ENCODE results near the gene MRAS.
"Not testable (repeated sequence)": the region's sequence is repeated elsewhere in the genome, so short reads cannot be mapped to it uniquely, and the experiment has no call there.

The MRAS gene

DNA sequence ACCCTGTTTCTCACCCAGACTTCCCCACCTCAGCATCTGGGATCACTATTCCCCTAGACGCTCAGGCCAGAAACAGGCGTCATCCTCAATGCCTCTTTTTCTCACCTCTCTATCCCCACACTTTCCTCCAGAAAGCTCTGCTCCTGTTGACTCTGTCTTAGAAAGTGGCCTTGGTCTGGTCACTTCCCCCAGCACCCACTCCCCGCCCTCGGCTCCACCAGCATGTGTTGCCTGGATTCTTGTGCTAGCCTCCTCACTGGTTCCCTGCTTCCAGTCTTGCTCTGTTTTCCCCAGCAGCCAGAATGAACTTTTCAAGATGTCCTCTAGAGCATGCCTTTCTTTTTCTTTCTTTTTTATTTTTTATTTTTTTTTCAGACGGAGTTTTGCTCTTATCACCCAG lies 46.3 kb downstream of the MRAS start:
- no peak for DNase-seq

DNA sequence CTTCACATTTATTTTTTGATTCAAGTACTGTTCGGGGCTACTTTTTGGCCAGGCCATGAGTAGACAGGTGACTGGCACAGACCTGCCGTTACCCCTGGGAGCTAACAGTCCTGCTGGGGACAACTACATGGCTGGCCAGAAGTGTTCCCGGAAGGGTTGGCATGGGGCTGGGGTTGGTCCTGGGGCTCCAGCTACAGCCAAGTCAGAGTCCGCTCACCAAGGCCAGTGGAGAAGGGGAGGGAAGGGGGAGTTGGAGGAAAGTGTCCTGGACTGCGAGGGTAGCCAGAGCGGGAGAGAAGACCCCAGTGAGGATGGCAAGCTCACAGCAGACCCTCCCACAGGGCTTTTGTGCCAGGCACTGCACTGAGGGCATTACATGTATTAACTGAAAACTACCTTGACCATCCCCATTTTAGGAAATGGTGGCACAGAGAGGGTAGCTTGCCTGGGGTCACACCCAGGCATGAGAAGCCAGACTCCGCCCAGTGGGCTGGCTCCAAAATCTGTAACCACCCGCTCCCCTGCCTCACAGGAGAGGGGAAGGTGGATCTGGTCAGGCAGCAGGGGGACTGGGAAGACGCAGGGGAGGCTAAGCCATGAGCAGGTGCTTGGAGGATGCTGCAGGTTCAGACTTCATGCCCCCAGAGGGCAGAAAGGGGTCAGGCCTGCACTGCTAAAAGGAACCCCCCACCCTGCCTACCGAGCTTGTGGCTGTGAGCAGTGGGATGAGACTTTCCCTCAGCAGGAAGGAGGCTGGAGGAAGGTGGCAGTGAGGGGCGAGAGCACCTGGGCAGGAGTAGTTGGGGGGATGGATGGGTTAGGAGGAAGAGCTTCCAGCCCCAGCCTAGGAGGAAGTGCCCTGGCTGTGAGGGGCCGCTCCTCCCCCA lies 47.7 kb downstream of the MRAS start:
- DNase-seq, result no peak

GRCh38 chr3:138396752-138397410 lies 48.5 kb downstream of the MRAS start:
- DNase-seq, result no peak

DNA sequence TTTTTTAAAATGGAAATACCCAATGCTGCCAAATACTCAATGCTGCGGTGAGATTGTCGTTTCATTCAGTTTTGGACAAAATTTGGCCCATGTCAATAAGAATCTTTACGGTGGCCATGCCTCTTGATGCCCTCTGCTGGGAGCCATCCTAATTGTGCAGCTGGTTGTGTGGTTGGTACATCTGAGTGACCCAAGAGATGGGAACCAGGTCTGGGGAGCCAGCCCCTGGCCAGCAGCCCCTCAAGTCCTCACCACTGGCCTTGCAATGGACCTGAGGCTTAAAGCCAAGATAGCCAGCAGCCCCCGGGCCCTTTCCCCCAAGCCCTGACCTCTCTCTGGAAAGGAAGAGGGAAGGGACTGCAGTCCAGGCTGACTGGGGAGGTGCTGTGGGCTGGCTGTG lies 49.6 kb downstream of the MRAS start:
- DNase-seq, result no peak

DNA sequence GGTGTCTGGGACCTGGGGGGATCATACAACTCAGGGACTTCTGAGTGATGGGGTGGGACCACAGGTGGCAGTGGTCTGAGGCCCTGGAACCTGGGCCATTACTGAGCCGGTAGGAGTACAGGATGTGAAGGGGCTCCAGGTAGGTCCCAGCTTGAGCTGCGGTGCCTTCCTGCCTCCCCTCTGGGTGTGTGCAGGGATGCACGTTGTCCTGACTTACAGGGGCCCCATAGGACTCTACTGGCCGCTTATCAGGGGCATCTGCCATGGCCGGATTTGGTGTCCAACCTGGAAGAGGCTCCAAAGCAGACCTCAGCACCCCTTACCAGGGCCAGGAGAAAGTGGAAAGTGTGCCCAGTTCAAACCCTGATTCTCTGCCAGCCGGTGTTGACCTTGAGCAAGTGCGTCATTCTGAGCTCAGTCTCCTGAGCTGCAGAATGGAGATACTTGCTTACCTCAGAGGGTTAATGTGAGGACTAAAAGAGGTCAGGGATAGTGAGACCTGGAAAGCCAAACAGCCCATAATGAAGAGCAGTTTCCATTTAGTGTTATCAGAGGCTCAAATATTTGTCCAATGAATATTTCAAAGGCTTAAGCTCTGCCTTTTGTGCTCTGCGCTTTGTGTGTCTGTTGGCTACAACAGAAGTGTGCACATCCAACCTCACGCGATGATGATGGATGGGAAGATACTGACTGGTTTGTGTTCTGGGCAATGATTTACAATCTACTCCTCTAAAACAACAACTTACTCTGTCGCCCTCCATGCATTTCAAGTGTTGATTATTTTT lies 50.6 kb downstream of the MRAS start:
- DNase-seq, result no peak

DNA sequence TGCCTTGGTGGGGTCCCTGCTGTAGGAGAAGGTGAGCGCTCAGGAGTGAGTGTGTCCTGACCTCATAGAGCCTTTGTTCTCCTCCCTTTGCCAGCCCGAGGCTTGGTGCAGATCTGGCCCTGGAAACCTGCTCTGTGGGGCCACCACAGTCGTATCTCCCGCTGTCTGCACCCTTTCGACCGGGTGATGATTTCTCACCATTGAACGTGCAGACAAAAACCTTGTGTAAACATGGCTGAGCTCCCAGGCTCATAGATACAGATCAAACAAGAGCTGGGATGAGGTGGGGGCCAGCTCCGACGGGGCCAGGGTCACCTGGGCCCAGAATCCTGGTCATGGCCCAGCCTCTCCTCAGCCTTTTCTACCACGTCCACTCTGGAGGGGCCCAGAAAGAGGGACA lies 51.4 kb downstream of the MRAS start:
- DNase-seq, result no peak

DNA sequence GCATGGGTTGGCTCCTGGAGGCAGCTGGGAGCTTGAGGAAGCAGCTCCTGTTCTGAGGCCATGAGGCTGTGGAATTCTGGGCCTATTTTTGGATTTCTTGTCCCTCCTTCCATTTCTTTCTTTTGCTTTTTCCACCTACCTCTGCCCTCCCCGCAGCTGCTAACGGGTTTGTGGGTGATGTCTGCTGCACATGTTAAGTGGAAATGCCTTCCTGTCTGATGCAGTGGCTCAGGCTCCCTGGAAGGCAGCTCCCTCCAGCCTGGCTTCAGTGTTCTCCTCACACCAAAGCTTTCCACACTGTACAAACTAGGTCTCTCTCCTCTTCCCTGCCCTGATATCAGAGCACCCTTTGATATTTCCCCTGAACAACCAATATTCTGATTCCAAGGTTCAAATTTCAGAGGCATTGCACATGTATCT lies 52.3 kb downstream of the MRAS start:
- DNase-seq, result no peak

DNA sequence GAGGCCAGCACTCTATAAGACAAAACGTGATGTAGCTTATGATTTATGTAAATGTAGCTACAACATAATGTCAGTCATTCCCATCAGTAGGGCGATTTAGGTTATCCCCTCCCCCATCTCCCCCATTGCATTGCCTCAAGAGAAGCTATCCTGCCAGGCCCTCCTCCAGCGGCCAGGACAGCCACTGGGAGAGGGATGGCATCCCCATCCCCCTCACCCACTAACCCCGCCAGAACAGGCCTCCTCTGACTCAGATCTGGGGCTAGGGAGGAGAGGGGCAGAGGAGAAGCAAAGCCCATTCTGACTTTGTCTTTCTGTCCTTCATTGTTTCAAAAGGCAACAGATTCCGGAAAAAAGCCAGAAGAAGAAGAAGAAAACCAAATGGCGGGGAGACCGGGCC lies 53.5 kb downstream of the MRAS start:
- no peak for DNase-seq

GRCh38 chr3:138404121-138404520 lies 55.7 kb downstream of the MRAS start:
- no peak for DNase-seq

- no peak for DNase-seq
Measured at GRCh38 chr3:138405001-138405400, 56.6 kb downstream of the MRAS start.

GRCh38 chr3:138405486-138405885 lies 57.1 kb downstream of the MRAS start:
- no peak for DNase-seq

- DNase-seq, result no peak
Measured at GRCh38 chr3:138406606-138407005, 58.2 kb downstream of the MRAS start.

DNA sequence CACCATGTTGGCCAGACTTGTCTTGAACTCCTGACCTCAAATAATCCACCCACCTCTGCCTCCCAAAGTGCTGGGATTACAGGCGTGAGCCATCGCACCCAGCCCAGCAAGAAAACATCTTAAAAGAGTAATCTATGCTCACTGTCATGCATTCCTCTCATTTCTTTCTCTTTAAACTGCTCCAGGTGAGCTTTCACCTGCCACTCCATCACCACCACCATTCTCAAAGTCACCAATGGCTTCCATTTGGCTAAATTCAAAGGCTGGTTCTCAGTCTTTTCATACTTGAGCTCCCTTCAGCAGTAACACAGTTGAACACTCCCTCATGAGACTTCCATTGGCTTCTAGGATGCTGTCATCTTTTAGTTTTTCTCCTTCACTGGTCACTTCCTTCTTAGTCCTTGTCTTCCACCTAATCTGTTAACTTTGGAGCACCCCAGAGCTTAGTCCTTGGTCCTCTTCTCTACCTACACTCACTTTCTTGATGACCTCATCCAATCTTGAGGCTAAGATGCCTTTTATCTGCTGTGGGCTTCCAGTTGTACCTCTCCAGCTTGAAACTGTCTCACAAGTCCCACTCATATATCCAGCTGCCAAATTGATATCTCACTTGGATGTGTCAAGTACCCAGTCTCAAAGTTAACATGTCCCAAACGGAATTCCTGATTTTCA lies 59.0 kb downstream of the MRAS start:
- DNase-seq, result no peak

DNA sequence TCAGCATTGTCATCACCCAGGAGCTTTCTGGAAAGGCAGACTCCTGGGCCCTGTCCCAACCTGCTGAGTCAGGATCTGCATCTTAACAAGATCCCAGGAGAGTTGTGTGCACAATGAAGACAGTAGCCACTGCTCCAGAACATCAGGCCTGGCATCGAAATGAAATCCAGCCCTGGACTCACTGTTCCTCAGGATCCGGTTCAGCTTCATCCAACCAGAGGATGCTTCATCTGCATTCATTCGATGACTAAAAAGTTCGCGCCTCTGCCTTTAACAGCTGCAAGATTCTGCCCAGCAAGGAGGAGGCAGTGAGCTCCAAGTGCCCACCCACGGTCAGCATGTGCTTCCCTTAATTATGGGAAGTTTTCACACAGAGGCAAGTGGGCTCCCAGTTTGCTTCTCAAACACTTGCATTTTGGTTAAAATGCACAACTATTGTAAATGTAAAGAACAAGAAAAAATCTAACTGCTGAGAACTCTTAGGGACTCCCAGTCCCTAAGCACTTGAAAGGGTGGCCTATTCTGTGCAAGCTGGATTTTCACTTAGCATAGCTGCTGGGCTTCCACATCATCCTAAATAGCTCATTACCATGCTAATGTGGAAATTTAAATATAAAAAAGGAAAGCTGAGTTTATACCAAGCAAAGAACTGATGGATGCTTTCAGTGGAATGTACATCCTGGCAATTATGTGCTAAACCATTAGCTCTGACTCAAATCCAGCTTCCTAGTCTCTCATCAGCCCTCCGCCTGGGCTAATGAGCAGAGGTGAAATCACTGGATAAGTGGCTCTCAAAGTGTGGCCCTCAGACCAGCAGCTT lies 60.6 kb downstream of the MRAS start:
- DNase-seq, result no peak

- DNase-seq, result no peak
Measured at GRCh38 chr3:138412821-138413551, 64.6 kb downstream of the MRAS start.

GRCh38 chr3:138416236-138416635 lies 67.9 kb downstream of the MRAS start:
- DNase-seq, result not testable (repeated sequence)

DNA sequence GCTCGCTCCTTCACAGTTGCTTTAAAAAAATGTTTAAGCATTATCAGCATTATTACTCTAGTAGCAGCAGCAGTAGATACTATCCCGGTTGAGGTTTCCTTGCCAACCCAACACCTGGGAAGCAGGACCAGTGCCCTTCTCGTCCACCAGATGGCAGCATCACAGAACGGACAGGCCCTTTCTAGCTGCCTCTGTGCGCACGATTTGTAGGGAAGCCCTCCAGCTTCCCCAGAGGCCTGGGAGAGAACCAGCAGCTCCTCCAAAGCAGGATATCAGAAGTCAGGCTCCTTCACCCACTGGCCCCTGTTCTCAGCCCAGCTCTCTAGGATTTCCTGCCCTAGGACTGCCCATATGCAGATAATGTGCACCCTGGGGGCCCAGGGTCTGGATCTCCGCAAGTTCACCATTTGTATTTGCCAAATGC lies 69.2 kb downstream of the MRAS start:
- DNase-seq, result peak; percentile 90

DNA sequence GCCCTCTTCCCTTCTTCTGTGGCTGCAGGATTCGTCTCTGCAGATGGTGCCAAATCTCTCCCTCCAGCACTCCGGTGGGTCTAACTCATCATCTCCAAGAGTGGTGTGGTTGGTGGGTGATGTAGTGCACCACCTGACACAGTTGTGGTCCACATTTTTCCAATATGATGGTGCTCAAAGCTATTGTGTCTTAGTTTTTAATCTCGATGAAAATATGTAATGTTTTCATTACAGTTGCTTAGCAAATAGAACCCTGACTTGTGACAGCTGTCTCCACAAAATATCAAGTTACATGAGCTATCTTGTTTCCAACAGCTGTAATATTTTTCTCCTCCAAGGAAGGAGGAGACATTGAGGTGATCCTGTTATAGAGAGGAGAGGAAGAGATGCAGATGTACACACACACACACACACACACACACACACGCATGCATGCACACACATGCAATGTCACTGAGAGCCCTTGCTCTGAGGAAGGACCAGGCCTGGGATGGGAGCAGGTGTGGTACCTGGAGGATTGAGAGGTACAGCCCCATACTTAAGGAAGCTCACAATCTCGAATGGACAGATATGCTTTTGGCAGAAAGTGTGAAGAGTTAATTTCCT lies 70.3 kb downstream of the MRAS start:
- DNase-seq, result no peak

- DNase-seq, result no peak
Measured at GRCh38 chr3:138423316-138423715, 74.9 kb downstream of the MRAS start.

- no peak for DNase-seq
Measured at GRCh38 chr3:138424323-138424722, 75.9 kb downstream of the MRAS start.

DNA sequence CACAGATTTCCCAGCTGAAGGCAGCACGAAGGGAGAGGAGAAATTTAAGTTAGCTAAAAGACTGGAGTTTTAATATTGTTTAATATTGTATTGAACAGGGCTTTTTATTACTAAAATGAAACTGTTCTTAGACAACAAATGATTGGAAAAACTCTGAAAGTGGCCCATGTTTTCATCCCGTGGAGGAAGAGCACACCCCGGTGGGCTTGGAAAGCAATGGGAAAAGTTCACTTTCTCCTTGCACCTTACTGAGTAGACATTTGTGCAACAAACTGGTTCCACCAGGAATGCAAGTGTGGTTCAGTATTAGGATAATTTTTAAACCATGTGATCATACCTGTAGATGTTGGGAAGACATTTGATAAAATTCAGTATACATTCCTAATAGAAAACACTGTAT lies 77.8 kb downstream of the MRAS start:
- DNase-seq, result peak; percentile 4

Data from DMS79 treated with DMSO at 0.1 percent for 48 hours (cell line).